Liver (tissue), 9 donors: ENCODE measurements around the gene RAN. TPM values are rescaled to one million over a fixed set of nuclear protein-coding genes. Genes with fewer than 3 reads are reported as not detected.
"Not testable (repeated sequence)": the region's sequence is repeated elsewhere in the genome, so short reads cannot be mapped to it uniquely, and the experiment has no call there.

ENCODE experiments used
- DNase-seq: peaks from one replicate; pipeline ENCODE4 v3.0.0-alpha.2; 2017; ENCODE audit warnings: low spot score
- H3K27ac ChIP-seq, 2 donors: one replicate each; pipeline ENCODE4 v1.7.0; 2013; ENCODE audit warnings: inconsistent platforms in 2 of 2, low read length in 2 of 2, control low read depth in 1 of 2, low read depth in 1 of 2, mild to moderate bottlenecking in 1 of 2
- H3K27me3 ChIP-seq, 4 donors: one replicate each; pipeline versions ENCODE4 v1.6.1 to v1.7.0; 2013; ENCODE audit warnings: low read length in 3 of 4, inconsistent platforms in 1 of 4, mild to moderate bottlenecking in 1 of 4, moderate library complexity in 1 of 4; ENCODE audit not compliant: control insufficient read depth in 4 of 4, insufficient read depth in 4 of 4
- H3K36me3 ChIP-seq, 4 donors: one replicate each; pipeline versions ENCODE4 v1.6.1 to v1.7.0; 2013; ENCODE audit warnings: low read length in 3 of 4, mild to moderate bottlenecking in 3 of 4, low read depth in 1 of 4, moderate library complexity in 1 of 4; ENCODE audit not compliant: control insufficient read depth in 4 of 4, insufficient read depth in 3 of 4
- H3K4me1 ChIP-seq, 4 donors: one replicate each; pipeline versions ENCODE4 v1.6.1 to v1.7.0; 2013; ENCODE audit warnings: low read length in 3 of 4, mild to moderate bottlenecking in 3 of 4, moderate library complexity in 1 of 4; ENCODE audit not compliant: control insufficient read depth in 4 of 4, insufficient read depth in 4 of 4
- H3K4me3 ChIP-seq, 3 donors: one replicate each; pipeline versions ENCODE4 v1.6.1 to v1.7.0; 2013; ENCODE audit warnings: low read length in 3 of 3, control low read depth in 1 of 3, low read depth in 1 of 3, mild to moderate bottlenecking in 1 of 3
- H3K9ac ChIP-seq, 2 donors: one replicate each; pipeline ENCODE4 v1.7.0; 2013; ENCODE audit warnings: low read length in 2 of 2, mild to moderate bottlenecking in 2 of 2, moderate library complexity in 2 of 2, control low read depth in 1 of 2, low read depth in 1 of 2
- H3K9me3 ChIP-seq, 4 donors: one replicate each; pipeline versions ENCODE4 v1.6.1 to v1.7.0; 2013; ENCODE audit warnings: low read length in 3 of 4; ENCODE audit not compliant: control insufficient read depth in 4 of 4
- ATF3 ChIP-seq: IDR thresholded peaks from 2 replicates; pipeline ENCODE4 v1.6.1; 2016; ENCODE audit warnings: antibody characterized with exemption
- CTCF ChIP-seq: fragments of 150-350 bp; IDR thresholded peaks from 2 replicates; pipeline ENCODE4 v1.5.1; 2017; ENCODE audit warnings: improper control_type of control experiment, low read depth, low read length; ENCODE audit not compliant: missing input control
- EGR1 ChIP-seq, 2 donors: IDR thresholded peaks; 2 replicates each; pipeline ENCODE4 v1.6.1; 2016 to 2018; ENCODE audit warnings: antibody characterized with exemption in 2 of 2, low read depth in 2 of 2
- FOXA1 ChIP-seq: IDR thresholded peaks from 2 replicates; pipeline ENCODE4 v1.6.1; 2016; ENCODE audit warnings: antibody characterized with exemption
- FOXA2 ChIP-seq: IDR thresholded peaks from 2 replicates; pipeline ENCODE4 v1.6.1; 2016; ENCODE audit warnings: antibody characterized with exemption
- GABPA ChIP-seq, 2 donors: IDR thresholded peaks in 1 of 2; conservative IDR thresholded peaks in 1 of 2; 2 replicates each; pipeline ENCODE4 v1.6.1; 2016; ENCODE audit warnings: antibody characterized with exemption in 2 of 2, mild to moderate bottlenecking in 1 of 2, moderate library complexity in 1 of 2
- HNF4A ChIP-seq, 2 donors: conservative IDR thresholded peaks; 2 replicates each; pipeline ENCODE4 v1.6.1; 2016; ENCODE audit warnings: antibody characterized with exemption in 2 of 2, mild to moderate bottlenecking in 2 of 2
- HNF4G ChIP-seq: IDR thresholded peaks from 2 replicates; pipeline ENCODE4 v1.6.1; 2016; ENCODE audit warnings: antibody characterized with exemption
- JUND ChIP-seq, 2 donors: IDR thresholded peaks; 2 replicates each; pipeline ENCODE4 v1.6.1; 2016; ENCODE audit warnings: antibody characterized with exemption in 2 of 2
- MAX ChIP-seq: IDR thresholded peaks from 2 replicates; pipeline ENCODE4 v1.6.1; 2016; ENCODE audit warnings: antibody characterized with exemption
- NR2F2 ChIP-seq: IDR thresholded peaks from 2 replicates; pipeline ENCODE4 v1.6.1; 2016; ENCODE audit warnings: antibody characterized with exemption
- RAD21 ChIP-seq, 2 donors: IDR thresholded peaks; 2 replicates each; pipeline ENCODE4 v1.6.1; 2016; ENCODE audit warnings: antibody characterized with exemption in 2 of 2, mild to moderate bottlenecking in 2 of 2
- REST ChIP-seq: IDR thresholded peaks from 2 replicates; pipeline ENCODE4 v1.6.1; 2016; ENCODE audit warnings: antibody characterized with exemption, mild to moderate bottlenecking
- RXRA ChIP-seq, 2 donors: IDR thresholded peaks; 2 replicates each; pipeline ENCODE4 v1.6.1; 2017 to 2018; ENCODE audit warnings: antibody characterized with exemption in 2 of 2, mild to moderate bottlenecking in 1 of 2
- SP1 ChIP-seq: IDR thresholded peaks from 2 replicates; pipeline ENCODE4 v1.6.1; 2018; ENCODE audit warnings: antibody characterized with exemption, mild to moderate bottlenecking
- TAF1 ChIP-seq: conservative IDR thresholded peaks from 2 replicates; pipeline ENCODE4 v1.6.1; 2016; ENCODE audit warnings: antibody characterized with exemption, mild to moderate bottlenecking
- YY1 ChIP-seq: IDR thresholded peaks from 2 replicates; pipeline ENCODE4 v1.6.1; 2016; ENCODE audit warnings: antibody characterized with exemption, mild to moderate bottlenecking
- ZBTB33 ChIP-seq: IDR thresholded peaks from 2 replicates; pipeline ENCODE4 v1.6.1; 2016; ENCODE audit warnings: antibody characterized with exemption
- WGBS: extraction: QIAGEN DNeasy Blood & Tissue Kit; methylation state at CpG from one replicate; pipeline ENCODE4 v1.1.7; 2013; 5-methylcytosine and 5-hydroxymethylcytosine counted together
- polyA plus RNA-seq, 2 donors: library from polyadenylated mRNA; stranded (reverse) in 1 of 2; unstranded in 1 of 2; fragments of 200-250 nt in 1 of 2; fragments of >200 nt in 1 of 2; fragmentation: Nextera tagmentation in 1 of 2; extraction: Ambion mirVana in 1 of 2; gene quantifications; one replicate each; pipeline versions ENCODE4 v1.2.1 to v1.2.3, GENCODE V29; 2013 to 2015
- total RNA-seq, 2 donors: library from RNA; depleted of rRNA; stranded (reverse); fragments of >200 nt; gene quantifications; one replicate each; pipeline ENCODE4 v1.2.3, GENCODE V29; 2014
- donor health status: healthy.
- donor health status: healthy.
- donor health status: healthy.
- donor health status: healthy.
- donor health status: healthy.

The RAN gene
- total and polyA plus RNA-seq, 4 donors, result 102 to 281 (median 186) TPM

GRCh38 chr12:130847112-130847511, 24.8 kb upstream of the RAN start:
- H3K36me3 ChIP-seq, result no peaks in the 10 kb centered on the region
- H3K9me3 ChIP-seq, result no peaks in the 10 kb centered on the region
- TF ChIP-seq GABPA (IDR thresholded peaks at IDR 0.05 in 1 of 2, conservative IDR thresholded peaks at IDR 0.05 in 1 of 2) (no peak), REST (no peak), HNF4G (no peak), RAD21 (IDR thresholded peaks at IDR 0.05) (no peak), ATF3 (no peak), FOXA1 (no peak), ZBTB33 (no peak), JUND (IDR thresholded peaks at IDR 0.05) (no peak), CTCF (no peak), EGR1 (IDR thresholded peaks at IDR 0.05; ENCODE audit: low read depth in 2 of 2) (no peak), SP1 (no peak), RXRA (IDR thresholded peaks at IDR 0.05) (no peak), YY1 (no peak), NR2F2 (no peak), TAF1 (no peak), FOXA2 (no peak), HNF4A (conservative IDR thresholded peaks at IDR 0.05) (no peak), MAX (no peak)
- no peaks in the 10 kb centered on the region for H3K4me1 ChIP-seq
- no peak for DNase-seq
- 80% methylated on average over 7 of the region's 7 CpGs for WGBS
- no peak overlapping the region for H3K9ac ChIP-seq
- no peaks in the 10 kb centered on the region for H3K27me3 ChIP-seq
- no peak overlapping the region for H3K4me3 ChIP-seq
- H3K27ac ChIP-seq, result no peak overlapping the region

- H3K27me3 ChIP-seq, H3K36me3 ChIP-seq, H3K27ac ChIP-seq, DNase-seq, H3K4me1 ChIP-seq, H3K4me3 ChIP-seq, H3K9ac ChIP-seq, H3K9me3 ChIP-seq: not testable (repeated sequence)
- WGBS, result 97% methylated on average over 6 of the region's 6 CpGs
These were observed 23.8 kb upstream of the RAN start for GRCh38 chr12:130848105-130848504.

GRCh38 chr12:130848785-130849305, 23.0 kb upstream of the RAN start:
- H3K27me3 ChIP-seq, H3K4me1 ChIP-seq, DNase-seq, H3K27ac ChIP-seq, H3K9me3 ChIP-seq, H3K9ac ChIP-seq, H3K4me3 ChIP-seq, H3K36me3 ChIP-seq: not testable (repeated sequence)
- WGBS, result 93% methylated on average over 1 of the region's 1 CpG
